IgD-negative memory B cell (primary cell): Measurements from ENCODE around the gene AMD1. TPM values are rescaled to one million over a fixed set of nuclear protein-coding genes. Genes with fewer than 3 reads are reported as not detected.
"Not testable (repeated sequence)": the region's sequence is repeated elsewhere in the genome, so short reads cannot be mapped to it uniquely, and the experiment has no call there.

Experiments used
- H3K27ac Mint-ChIP-seq, 3 donors: one replicate each; pipeline ENCODE4 v1.8.0; 2020 to 2022; ENCODE audit warnings: mild to moderate bottlenecking in 3 of 3, mixed read lengths in 3 of 3, moderate library complexity in 1 of 3
- H3K27me3 Mint-ChIP-seq: one replicate; pipeline ENCODE4 v1.8.0; 2021; ENCODE audit warnings: mixed read lengths
- H3K36me3 Mint-ChIP-seq: one replicate; pipeline ENCODE4 v1.8.0; 2020; ENCODE audit warnings: mild to moderate bottlenecking, mixed read lengths
- H3K4me1 Mint-ChIP-seq, 3 donors: one replicate each; pipeline ENCODE4 v1.8.0; 2020 to 2022; ENCODE audit warnings: mixed read lengths in 3 of 3, mild to moderate bottlenecking in 1 of 3
- H3K4me3 Mint-ChIP-seq, 4 donors: one replicate each; pipeline ENCODE4 v1.8.0; 2020 to 2022; ENCODE audit warnings: mild to moderate bottlenecking in 4 of 4, mixed read lengths in 4 of 4, moderate library complexity in 3 of 4
- H3K9me3 Mint-ChIP-seq, 3 donors: one replicate each; pipeline ENCODE4 v1.8.0; 2020 to 2021; ENCODE audit warnings: mixed read lengths in 3 of 3, mild to moderate bottlenecking in 1 of 3
- polyA plus RNA-seq: library from polyadenylated mRNA; unstranded; fragments of 300-500 nt; fragmentation: Illumina TruSeq; gene quantifications from one replicate; pipeline ENCODE4 v1.2.3, GENCODE V29; 2021

AMD1 gene
- polyA plus RNA-seq, 1 donor from 2014 or later, result 46.2 TPM

- peak overlapping the region in 2 of 3 donors; percentile 23 to 53 for H3K27ac Mint-ChIP-seq
- peaks cover 6% of the 10 kb centered on the region for H3K36me3 Mint-ChIP-seq
- no peaks in the 10 kb centered on the region for H3K9me3 Mint-ChIP-seq
- peaks cover 40 to 48% (median 47%) of the 10 kb centered on the region in 3 donors for H3K4me1 Mint-ChIP-seq
- H3K27me3 Mint-ChIP-seq, result no peaks in the 10 kb centered on the region
- peak overlapping the region in 1 of 4 donors; percentile 52 for H3K4me3 Mint-ChIP-seq
Observed at GRCh38 chr6:110886555-110887167, 12.1 kb downstream of the AMD1 start.

- H3K27me3 Mint-ChIP-seq, result no peaks in the 10 kb centered on the region
- H3K27ac Mint-ChIP-seq, result no peak overlapping the region
- peaks cover 6% of the 10 kb centered on the region for H3K36me3 Mint-ChIP-seq
- H3K4me1 Mint-ChIP-seq, result peaks cover 18 to 21% (median 19%) of the 10 kb centered on the region in 3 donors
- H3K9me3 Mint-ChIP-seq, result no peaks in the 10 kb centered on the region
- H3K4me3 Mint-ChIP-seq, result no peak overlapping the region
Observed at GRCh38 chr6:110890288-110890687, 15.7 kb downstream of the AMD1 start.

GRCh38 chr6:110895907-110896608 is 21.5 kb downstream of the AMD1 start:
- Mint-ChIP-seq H3K36me3 (peaks cover 15% of the 10 kb centered on the region), H3K27ac (no peak overlapping the region), H3K4me3 (no peak overlapping the region), H3K4me1 (peaks cover 0 to 1% (median 0%) of the 10 kb centered on the region in 3 donors), H3K27me3 (no peaks in the 10 kb centered on the region), H3K9me3 (no peaks in the 10 kb centered on the region)

GRCh38 chr6:110897433-110897832 is 22.8 kb downstream of the AMD1 start:
- no peak overlapping the region for H3K4me3 Mint-ChIP-seq
- H3K4me1 Mint-ChIP-seq, result peaks cover 0 to 1% (median 0%) of the 10 kb centered on the region in 3 donors
- H3K9me3 Mint-ChIP-seq, result no peaks in the 10 kb centered on the region
- H3K27ac Mint-ChIP-seq, result no peak overlapping the region
- no peaks in the 10 kb centered on the region for H3K27me3 Mint-ChIP-seq
- H3K36me3 Mint-ChIP-seq, result peaks cover 15% of the 10 kb centered on the region

GRCh38 chr6:110898111-110898510 is 23.5 kb downstream of the AMD1 start:
- Mint-ChIP-seq H3K4me1 (peaks cover 0 to 1% (median 0%) of the 10 kb centered on the region in 3 donors), H3K36me3 (peaks cover 15% of the 10 kb centered on the region), H3K9me3 (peaks cover 0 to under 1% (median 0%) of the 10 kb centered on the region in 3 donors), H3K27me3 (no peaks in the 10 kb centered on the region), H3K4me3 (no peak overlapping the region), H3K27ac (no peak overlapping the region)

GRCh38 chr6:110900028-110900598 is 25.5 kb downstream of the AMD1 start:
- Mint-ChIP-seq H3K4me1 (peaks cover 0 to 1% (median 0%) of the 10 kb centered on the region in 3 donors), H3K27ac (peak overlapping the region in 2 of 3 donors; percentile 54 to 78), H3K9me3 (peaks cover 0 to 5% (median 4%) of the 10 kb centered on the region in 3 donors), H3K4me3 (no peak overlapping the region), H3K36me3 (peaks cover 12% of the 10 kb centered on the region), H3K27me3 (no peaks in the 10 kb centered on the region)

GRCh38 chr6:110901601-110902000 is 27.0 kb downstream of the AMD1 start:
- H3K27ac Mint-ChIP-seq, result not testable (repeated sequence)

GRCh38 chr6:110902091-110902490 is 27.5 kb downstream of the AMD1 start:
- no peaks in the 10 kb centered on the region for H3K27me3 Mint-ChIP-seq
- H3K27ac Mint-ChIP-seq, result no peak overlapping the region
- peaks cover 9 to 12% (median 10%) of the 10 kb centered on the region in 3 donors for H3K9me3 Mint-ChIP-seq
- H3K36me3 Mint-ChIP-seq, result peaks cover 11% of the 10 kb centered on the region
- peaks cover 0 to 1% (median 0%) of the 10 kb centered on the region in 3 donors for H3K4me1 Mint-ChIP-seq
- peak overlapping the region in 1 of 4 donors; percentile 47 for H3K4me3 Mint-ChIP-seq

More at GRCh38 chr6:110901601-110902000, 27.0 kb downstream of the AMD1 start:
- Mint-ChIP-seq H3K36me3 (peaks cover 12% of the 10 kb centered on the region), H3K4me3 (peak overlapping the region in 1 of 4 donors; percentile 47)
- H3K27me3 Mint-ChIP-seq, H3K9me3 Mint-ChIP-seq, H3K4me1 Mint-ChIP-seq: not testable (repeated sequence)

- H3K4me3 Mint-ChIP-seq, H3K4me1 Mint-ChIP-seq, H3K27ac Mint-ChIP-seq, H3K36me3 Mint-ChIP-seq, H3K27me3 Mint-ChIP-seq: not testable (repeated sequence)
- H3K9me3 Mint-ChIP-seq, result peaks cover 12 to 19% (median 19%) of the 10 kb centered on the region in 3 donors
Observed at GRCh38 chr6:110906273-110906672, 31.7 kb downstream of the AMD1 start.

GRCh38 chr6:110930781-110931180 is 56.2 kb downstream of the AMD1 start:
- Mint-ChIP-seq H3K27ac (no peak overlapping the region), H3K4me1 (peaks cover 6 to 8% (median 6%) of the 10 kb centered on the region in 3 donors), H3K36me3 (no peaks in the 10 kb centered on the region), H3K27me3 (peaks cover 1% of the 10 kb centered on the region), H3K9me3 (no peaks in the 10 kb centered on the region), H3K4me3 (no peak overlapping the region)

- peak overlapping the region in 1 of 4 donors; percentile 39 for H3K4me3 Mint-ChIP-seq
- no peaks in the 10 kb centered on the region for H3K27me3 Mint-ChIP-seq
- no peak overlapping the region for H3K27ac Mint-ChIP-seq
- H3K4me1 Mint-ChIP-seq, result peaks cover 6 to 8% (median 6%) of the 10 kb centered on the region in 3 donors
- no peaks in the 10 kb centered on the region for H3K36me3 Mint-ChIP-seq
- no peaks in the 10 kb centered on the region for H3K9me3 Mint-ChIP-seq
Observed at GRCh38 chr6:110933912-110934311, 59.3 kb downstream of the AMD1 start.

GRCh38 chr6:110934381-110934898 is 59.9 kb downstream of the AMD1 start:
- Mint-ChIP-seq H3K4me3 (no peak overlapping the region), H3K27ac (no peak overlapping the region), H3K9me3 (no peaks in the 10 kb centered on the region), H3K27me3 (no peaks in the 10 kb centered on the region), H3K36me3 (no peaks in the 10 kb centered on the region), H3K4me1 (peaks cover 6 to 8% (median 6%) of the 10 kb centered on the region in 3 donors)

- H3K27ac Mint-ChIP-seq, result no peak overlapping the region
- no peak overlapping the region for H3K4me3 Mint-ChIP-seq
- H3K9me3 Mint-ChIP-seq, result no peaks in the 10 kb centered on the region
- H3K36me3 Mint-ChIP-seq, result no peaks in the 10 kb centered on the region
- no peaks in the 10 kb centered on the region for H3K27me3 Mint-ChIP-seq
- H3K4me1 Mint-ChIP-seq, result peaks cover 6 to 8% (median 6%) of the 10 kb centered on the region in 3 donors
Observed at GRCh38 chr6:110935171-110935570, 60.6 kb downstream of the AMD1 start.

- Mint-ChIP-seq H3K4me3 (no peak overlapping the region), H3K9me3 (no peaks in the 10 kb centered on the region), H3K36me3 (no peaks in the 10 kb centered on the region), H3K4me1 (peaks cover 6 to 8% (median 6%) of the 10 kb centered on the region in 3 donors), H3K27me3 (no peaks in the 10 kb centered on the region), H3K27ac (no peak overlapping the region)
Observed at GRCh38 chr6:110938171-110938570, 63.6 kb downstream of the AMD1 start.
